Measurements from ENCODE around the gene CALCOCO1.

CALCOCO1 gene

DNA sequence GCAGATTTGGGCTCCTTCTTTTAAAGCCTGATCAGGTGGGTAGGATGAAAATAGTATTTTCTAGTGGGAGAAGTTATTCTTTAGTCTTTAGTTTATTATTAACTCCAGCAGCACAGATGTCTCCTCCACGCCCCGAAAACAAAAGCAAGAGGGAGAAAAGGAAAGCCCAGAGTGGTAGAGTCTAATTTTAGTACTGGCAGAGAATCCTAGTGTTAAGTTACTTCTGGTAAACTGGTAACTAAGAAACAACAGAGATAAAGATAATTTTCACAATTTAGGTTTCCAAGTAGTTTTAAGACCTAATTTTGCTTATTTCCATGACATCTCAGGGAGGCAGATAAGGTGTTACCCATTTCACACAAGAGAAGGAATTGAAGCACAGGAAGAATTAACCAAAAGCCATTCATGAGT is 67.7 kb downstream of the CALCOCO1 start:
- DNase-seq: no peak

- no peak for DNase-seq
Observed at GRCh38 chr12:53659011-53659551, 68.2 kb downstream of the CALCOCO1 start.
